Aorta (tissue), 5 donors: ENCODE data around the gene PTMA. TPM values are rescaled to one million over a fixed set of nuclear protein-coding genes. Genes with fewer than 3 reads are reported as not detected.
A peak's percentile ranks its signal among the peaks of the same experiment; 100 is the strongest.

Source experiments
- ATAC-seq: fragments of 200-7000 bp; cut with Tn5 transposase; one replicate; pipeline ENCODE4 v1.9.1; 2022; ENCODE audit warnings: moderate library complexity; ENCODE audit not compliant: low FRiP score
- DNase-seq, 2 donors: peaks; one replicate each; pipeline ENCODE4 v3.0.0-alpha.2; 2020
- H3K27ac ChIP-seq, 2 donors: one replicate each; pipeline ENCODE4 v1.5.1; 2013; ENCODE audit warnings: low read length in 2 of 2, mild to moderate bottlenecking in 2 of 2, moderate library complexity in 2 of 2, control low read depth in 1 of 2, inconsistent platforms in 1 of 2, low read depth in 1 of 2
- H3K27me3 ChIP-seq, 2 donors: one replicate each; pipeline ENCODE4 v1.6.1; 2013; ENCODE audit warnings: control low read depth in 1 of 2, low read length in 1 of 2, mild to moderate bottlenecking in 1 of 2, moderate library complexity in 1 of 2; ENCODE audit not compliant: insufficient read depth in 2 of 2, control insufficient read depth in 1 of 2
- H3K36me3 ChIP-seq, 2 donors: one replicate each; pipeline ENCODE4 v1.6.1; 2013; ENCODE audit warnings: control low read depth in 1 of 2, low read length in 1 of 2, mild to moderate bottlenecking in 1 of 2; ENCODE audit not compliant: insufficient read depth in 2 of 2, control insufficient read depth in 1 of 2
- H3K4me1 ChIP-seq, 2 donors: one replicate each; pipeline ENCODE4 v1.6.1; 2013; ENCODE audit warnings: low read length in 2 of 2, control low read depth in 1 of 2, mild to moderate bottlenecking in 1 of 2, moderate library complexity in 1 of 2; ENCODE audit not compliant: insufficient read depth in 2 of 2, control insufficient read depth in 1 of 2
- H3K4me3 ChIP-seq, 2 donors: one replicate each; pipeline ENCODE4 v1.5.1; 2013; ENCODE audit warnings: low read length in 2 of 2, control low read depth in 1 of 2, mild to moderate bottlenecking in 1 of 2
- H3K9me3 ChIP-seq: one replicate; pipeline ENCODE4 v1.6.1; 2013; ENCODE audit warnings: mild to moderate bottlenecking, low read length; ENCODE audit not compliant: control insufficient read depth
- WGBS, 2 donors: extraction: QIAGEN DNeasy Blood & Tissue Kit; methylation state at CpG; one replicate each; pipeline ENCODE4 v1.1.7; 2013; 5-methylcytosine and 5-hydroxymethylcytosine counted together
- intact Hi-C, 2 donors: fragments of 100-400 bp; cut with DNase I; formaldehyde crosslinking; loops; one replicate each; pipeline versions ENCODE4 v1.14.2 to v1.15.0; 2022
- polyA plus RNA-seq, 2 donors: library from polyadenylated mRNA; stranded (reverse); fragments of 200-250 nt; gene quantifications; one replicate each; pipeline ENCODE4 v1.2.3, GENCODE V29; 2013
- total RNA-seq, 2 donors: library from RNA; stranded (reverse); fragmentation: NEBNext Ultra II Directional; extraction: Animal tissue kit (Norgen Biotek cat#: 25700); gene quantifications; one replicate each; pipeline ENCODE4 v1.2.1, GENCODE V29; 2021
- donor health status: healthy with polysubstance abuse.
- donor health status: Bipolar disorder and iron deficiency.
- donor health status: DM: no; HTN: no; CAD: no.
- donor health status: DM: no; HTN: no; CAD: no.
- donor health status: DM: yes; HTN: yes; CAD: no.

PTMA gene
- total and polyA plus RNA-seq, 4 donors: 792 to 2,243 (median 1,069) TPM

GRCh38 chr2:231716666-231717280 is 8.4 kb downstream of the PTMA start:
- no peaks in the 10 kb centered on the region for H3K4me1 ChIP-seq
- 12% methylated on average over 11 of the region's 11 CpGs for WGBS, 2 donors
- H3K9me3 ChIP-seq: no peaks in the 10 kb centered on the region
- peak overlapping the region; percentile 33 to 91 for H3K27ac ChIP-seq
- intact Hi-C loops: no loop called here
- H3K27me3 ChIP-seq: no peaks in the 10 kb centered on the region
- DNase-seq (no peak), ATAC-seq (peak; percentile 1)
- H3K36me3 ChIP-seq: peaks cover 0 to 3% of the 10 kb centered on the region in 2 donors
- H3K4me3 ChIP-seq: no peak overlapping the region

- no peaks in the 10 kb centered on the region for H3K9me3 ChIP-seq
- no peak overlapping the region for H3K4me3 ChIP-seq
- intact Hi-C loops: no loop called here
- ATAC-seq: no peak
- H3K27ac ChIP-seq: peak overlapping the region in 1 of 2 donors; percentile 41
- H3K27me3 ChIP-seq: no peaks in the 10 kb centered on the region
- no peaks in the 10 kb centered on the region for H3K4me1 ChIP-seq
- no peaks in the 10 kb centered on the region for H3K36me3 ChIP-seq
- 86 to 88% methylated on average over 13 of the region's 13 CpGs for WGBS, 2 donors
- peak in 1 of 2 donors; percentile 68 for DNase-seq
Measured at GRCh38 chr2:231717281-231718171, 9.2 kb downstream of the PTMA start.

- DNase-seq (no peak), ATAC-seq (no peak)
- 72 to 81% methylated on average over 6 of the region's 6 CpGs for WGBS, 2 donors
- H3K36me3 ChIP-seq: no peaks in the 10 kb centered on the region
- H3K4me3 ChIP-seq: no peak overlapping the region
- H3K9me3 ChIP-seq: no peaks in the 10 kb centered on the region
- H3K27ac ChIP-seq: no peak overlapping the region
- H3K27me3 ChIP-seq: no peaks in the 10 kb centered on the region
- intact Hi-C loops: no loop called here
- no peaks in the 10 kb centered on the region for H3K4me1 ChIP-seq
Measured at GRCh38 chr2:231718799-231719198, 10.5 kb downstream of the PTMA start.

GRCh38 chr2:231720292-231720986 is 12.1 kb downstream of the PTMA start:
- no peaks in the 10 kb centered on the region for H3K27me3 ChIP-seq
- H3K4me3 ChIP-seq: no peak overlapping the region
- WGBS, 2 donors: 57 to 62% methylated on average over 7 of the region's 7 CpGs
- no peaks in the 10 kb centered on the region for H3K4me1 ChIP-seq
- H3K36me3 ChIP-seq: no peaks in the 10 kb centered on the region
- intact Hi-C loops: no loop called here
- no peak for DNase-seq
- no peak overlapping the region for H3K27ac ChIP-seq
- no peak for ATAC-seq
- H3K9me3 ChIP-seq: no peaks in the 10 kb centered on the region

- no peaks in the 10 kb centered on the region for H3K27me3 ChIP-seq
- ATAC-seq (no peak), DNase-seq (no peak)
- no peak overlapping the region for H3K27ac ChIP-seq
- H3K9me3 ChIP-seq: no peaks in the 10 kb centered on the region
- intact Hi-C loops: no loop called here
- WGBS, 2 donors: 76 to 77% methylated on average over 8 of the region's 8 CpGs
- no peaks in the 10 kb centered on the region for H3K4me1 ChIP-seq
- H3K4me3 ChIP-seq: no peak overlapping the region
- no peaks in the 10 kb centered on the region for H3K36me3 ChIP-seq
Measured at GRCh38 chr2:231720987-231721966, 13.0 kb downstream of the PTMA start.

GRCh38 chr2:231722721-231723307 is 14.5 kb downstream of the PTMA start:
- no peaks in the 10 kb centered on the region for H3K36me3 ChIP-seq
- 85 to 88% methylated on average over 8 of the region's 8 CpGs for WGBS, 2 donors
- no peaks in the 10 kb centered on the region for H3K4me1 ChIP-seq
- no peaks in the 10 kb centered on the region for H3K27me3 ChIP-seq
- H3K27ac ChIP-seq: no peak overlapping the region
- DNase-seq: no peak
- intact Hi-C loops: no loop called here
- ATAC-seq: no peak
- no peak overlapping the region for H3K4me3 ChIP-seq
- H3K9me3 ChIP-seq: no peaks in the 10 kb centered on the region

- Histone ChIP-seq H3K27me3 (no peaks in the 10 kb centered on the region), H3K27ac (no peak overlapping the region), H3K4me1 (no peaks in the 10 kb centered on the region), H3K4me3 (no peak overlapping the region), H3K9me3 (no peaks in the 10 kb centered on the region), H3K36me3 (no peaks in the 10 kb centered on the region)
- WGBS, 2 donors: 90 to 93% methylated on average over 10 of the region's 10 CpGs
- DNase-seq (no peak), ATAC-seq (no peak)
- intact Hi-C loops: no loop called here
Measured at GRCh38 chr2:231725476-231725875, 17.2 kb downstream of the PTMA start.

GRCh38 chr2:231726276-231726675 is 18.0 kb downstream of the PTMA start:
- Histone ChIP-seq H3K27ac (no peak overlapping the region), H3K4me1 (no peaks in the 10 kb centered on the region), H3K4me3 (no peak overlapping the region), H3K9me3 (no peaks in the 10 kb centered on the region), H3K36me3 (peaks cover 0 to under 1% of the 10 kb centered on the region in 2 donors), H3K27me3 (no peaks in the 10 kb centered on the region)
- intact Hi-C loops: no loop called here
- WGBS, 2 donors: 83 to 86% methylated on average over 8 of the region's 8 CpGs
- ATAC-seq (no peak), DNase-seq (no peak)
